PC-3 (cell line): ENCODE data around the gene DECR2.

Experiments
- CTCF ChIP-seq: fragments of 300-600 bp; sonication (generic); conservative IDR thresholded peaks from 2 replicates; pipeline ENCODE4 v1.5.1; 2017; ENCODE audit warnings: antibody characterized with exemption, low read depth, mild to moderate bottlenecking, low read length
- EZH2 ChIP-seq: fragments of 300-600 bp; sonication (generic); IDR thresholded peaks from one replicate; pipeline ENCODE4 v1.6.1; 2017; ENCODE audit warnings: antibody characterized with exemption, mild to moderate bottlenecking, low read length; ENCODE audit not compliant: unreplicated experiment

- TF ChIP-seq EZH2 (no peak), CTCF (no peak)
Measured at GRCh38 chr16:404971-405486, 3.3 kb downstream of the DECR2 start.
